ENCODE data around the gene SFN. TPM values are rescaled to one million over a fixed set of nuclear protein-coding genes. Genes with fewer than 3 reads are reported as not detected.
A peak's percentile ranks its signal among the peaks of the same experiment; 100 is the strongest.
"Not testable (repeated sequence)": the region's sequence is repeated elsewhere in the genome, so short reads cannot be mapped to it uniquely, and the experiment has no call there.

SFN gene
- total RNA-seq, 1 experiment from 2014 or later: 0.76 TPM

DNA sequence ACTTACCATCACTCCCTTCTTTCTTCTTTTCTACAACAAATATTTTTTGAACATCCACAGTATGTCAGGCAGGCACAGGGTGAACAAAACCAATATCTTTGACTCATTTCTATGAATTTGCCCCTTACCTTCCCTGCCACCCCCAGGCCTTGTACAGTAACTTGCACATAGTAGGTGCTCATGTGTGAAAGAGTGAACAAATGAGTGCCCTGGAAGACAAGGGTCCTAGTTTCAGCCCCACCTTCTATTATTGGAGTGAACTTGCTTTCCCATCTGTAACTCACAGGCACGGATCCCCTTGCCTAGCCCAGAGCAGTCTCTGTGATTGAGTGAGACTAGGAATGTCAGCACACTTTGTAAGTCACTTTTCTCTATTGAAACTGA is 23.6 kb upstream of the SFN start:
- no peak for DNase-seq (ENCODE audit: low read depth)

DNA sequence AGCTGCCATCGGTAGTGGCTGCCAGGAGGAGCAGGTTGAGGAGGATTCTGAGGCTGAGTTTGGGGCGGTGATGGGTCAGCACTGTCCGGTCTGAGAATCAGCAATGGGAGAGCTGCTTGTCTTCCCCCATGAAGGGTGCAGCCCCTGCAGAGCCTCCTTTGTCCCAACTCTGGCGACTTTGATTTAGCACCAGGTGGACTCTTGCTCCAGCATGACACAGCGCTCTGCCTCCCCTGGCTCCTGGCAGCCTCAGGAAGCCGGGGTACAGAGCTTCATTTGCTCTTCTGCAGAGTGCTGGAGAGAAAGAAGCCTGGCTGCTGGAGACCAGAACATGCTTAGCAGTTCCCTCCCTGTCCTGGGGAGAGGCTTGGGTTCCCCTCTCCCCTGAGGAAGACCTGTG is 23.2 kb upstream of the SFN start:
- DNase-seq (ENCODE audit: low read depth): no peak

DNA sequence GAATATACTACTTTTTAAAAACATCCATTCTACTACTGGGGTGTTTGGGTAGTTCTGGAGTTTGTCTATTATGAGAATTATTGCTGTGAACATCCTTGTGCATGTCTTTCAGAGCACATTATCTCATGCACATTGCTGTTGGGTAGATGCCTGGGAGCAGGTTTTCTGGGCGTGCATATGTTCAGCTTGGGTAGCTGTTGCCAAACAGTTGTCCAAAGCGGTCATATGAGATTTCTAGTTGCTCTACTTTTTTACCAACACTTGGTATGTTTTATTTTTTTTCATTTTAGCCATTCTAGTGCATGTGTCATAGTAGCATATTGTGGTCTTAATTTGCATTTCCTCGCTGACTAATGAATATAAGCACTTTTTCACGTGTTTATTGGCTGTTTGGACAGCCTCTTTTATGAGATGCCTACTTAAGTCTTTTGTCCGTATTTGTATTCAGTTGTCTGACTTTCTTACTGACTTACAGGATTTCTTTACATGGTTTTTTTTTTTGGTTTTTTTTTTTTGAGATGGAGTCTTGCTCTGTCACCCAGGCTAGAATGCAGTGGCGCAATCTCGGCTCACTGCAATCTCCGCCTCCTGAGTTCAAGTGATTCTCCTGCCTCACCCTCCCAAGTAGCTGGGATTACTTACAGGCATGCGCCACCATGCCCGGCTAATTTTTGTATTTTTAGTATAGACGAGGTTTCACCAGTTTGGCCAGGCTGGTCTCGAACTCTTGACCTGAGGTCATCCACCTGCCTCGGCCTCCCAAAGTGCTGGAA is 18.3 kb upstream of the SFN start:
- peak; percentile 34 for DNase-seq (ENCODE audit: low read depth)

DNA sequence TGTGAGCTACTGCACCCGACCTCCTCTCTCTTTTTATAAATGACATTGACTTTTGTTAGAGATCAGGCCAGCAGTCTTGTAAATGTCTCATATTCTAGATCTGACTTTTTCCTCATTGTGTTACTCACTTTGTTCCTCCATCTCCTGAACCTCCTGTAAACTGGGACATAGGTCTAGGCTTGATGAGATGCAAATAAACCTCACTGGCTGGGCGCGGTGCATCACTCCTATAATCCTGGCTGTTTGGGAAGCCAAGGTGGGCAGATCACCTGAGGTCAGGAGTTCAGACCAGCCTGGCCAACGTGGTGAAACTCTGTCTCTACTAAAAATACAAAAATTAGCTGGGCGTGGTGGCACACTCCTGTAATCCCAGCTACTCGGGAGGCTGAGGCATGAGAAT is 15.1 kb upstream of the SFN start:
- not testable (repeated sequence) for DNase-seq (ENCODE audit: low read depth)

DNA sequence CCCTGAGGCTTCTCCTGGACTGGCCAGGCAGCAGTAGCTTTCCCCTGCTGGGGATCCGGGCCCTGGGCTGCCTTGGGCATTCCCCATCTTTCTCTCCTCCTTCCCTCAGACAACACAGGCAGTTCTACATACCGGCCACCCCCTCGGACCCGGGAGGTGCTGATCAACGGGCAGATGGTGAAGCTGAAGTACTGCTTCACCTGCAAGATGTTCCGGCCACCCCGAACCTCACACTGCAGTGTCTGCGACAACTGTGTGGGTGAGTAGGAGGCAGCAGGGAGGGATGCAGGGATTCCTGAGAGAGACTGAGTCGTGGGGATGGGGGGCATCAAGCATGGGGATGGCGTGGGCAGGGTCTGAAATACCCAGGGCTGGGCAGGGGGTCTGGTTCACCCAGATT is 14.4 kb upstream of the SFN start:
- no peak for DNase-seq (ENCODE audit: low read depth)

DNA sequence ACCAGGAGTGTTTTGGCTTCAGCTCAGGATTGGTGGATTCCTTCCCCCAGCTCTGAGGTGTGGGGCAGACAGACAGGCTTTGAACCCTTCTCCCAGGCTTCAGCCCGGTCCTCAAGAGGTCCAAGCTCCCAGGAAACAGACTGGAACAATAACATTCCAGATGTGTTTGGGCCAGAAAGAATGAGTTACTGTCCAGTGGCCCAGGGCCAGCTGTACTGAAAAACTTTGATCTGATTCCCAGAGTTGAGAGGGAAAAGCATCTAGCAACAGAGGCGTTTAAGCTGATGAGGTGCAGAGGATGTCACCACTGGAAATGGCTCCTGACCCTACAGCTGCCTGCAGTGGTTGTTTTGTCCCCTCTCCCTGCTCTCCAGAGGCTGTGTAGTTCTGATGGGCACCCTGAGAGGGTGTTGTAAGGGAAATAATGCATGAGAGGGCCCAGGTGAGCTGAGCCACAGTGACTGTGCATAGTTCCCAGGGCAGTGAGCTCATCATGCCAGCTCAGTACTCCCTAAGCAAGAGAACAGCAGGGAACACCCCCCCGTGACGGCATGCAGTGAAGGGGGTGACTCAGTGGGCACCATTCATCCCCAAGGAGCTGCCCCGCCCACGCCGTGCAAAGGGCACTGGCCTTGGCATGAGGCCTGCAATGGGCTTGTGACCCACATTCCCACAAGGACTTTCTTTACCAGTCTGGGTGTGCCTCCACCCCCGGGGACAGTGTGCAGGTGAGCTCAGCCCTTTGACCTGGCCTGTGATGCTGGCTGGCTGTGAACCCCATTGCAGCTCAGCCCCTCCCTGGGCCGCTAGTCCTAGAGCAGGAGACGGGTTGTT is 13.8 kb upstream of the SFN start:
- DNase-seq (ENCODE audit: low read depth): peak; percentile 95

DNA sequence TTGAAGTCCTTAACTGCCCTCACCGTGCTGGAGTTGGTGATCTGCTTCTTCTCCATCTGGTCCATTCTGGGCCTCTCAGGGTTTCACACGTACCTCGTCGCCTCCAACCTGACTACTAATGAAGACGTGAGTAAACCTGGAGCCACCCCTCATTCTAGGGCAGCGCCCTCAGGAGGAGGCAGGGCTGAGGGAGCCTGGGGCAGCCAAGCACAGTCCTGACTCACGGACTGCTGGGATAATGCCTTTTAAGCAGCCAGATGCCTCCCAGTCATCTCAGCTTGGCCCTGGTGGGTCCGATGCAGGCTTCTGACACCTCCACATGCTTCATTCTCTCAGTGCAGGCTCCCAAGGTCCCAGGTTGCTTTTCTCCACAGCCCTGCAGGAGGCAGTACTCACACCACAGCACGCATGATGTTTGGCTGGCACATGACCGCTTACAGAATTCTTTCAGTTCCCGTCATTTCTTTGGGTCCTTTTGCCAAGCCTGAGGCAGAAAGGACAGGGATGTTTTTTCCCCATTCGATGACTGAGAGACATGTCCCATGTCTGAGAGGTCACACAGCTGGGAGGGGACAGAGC is 11.8 kb upstream of the SFN start:
- DNase-seq (ENCODE audit: low read depth): no peak

DNA sequence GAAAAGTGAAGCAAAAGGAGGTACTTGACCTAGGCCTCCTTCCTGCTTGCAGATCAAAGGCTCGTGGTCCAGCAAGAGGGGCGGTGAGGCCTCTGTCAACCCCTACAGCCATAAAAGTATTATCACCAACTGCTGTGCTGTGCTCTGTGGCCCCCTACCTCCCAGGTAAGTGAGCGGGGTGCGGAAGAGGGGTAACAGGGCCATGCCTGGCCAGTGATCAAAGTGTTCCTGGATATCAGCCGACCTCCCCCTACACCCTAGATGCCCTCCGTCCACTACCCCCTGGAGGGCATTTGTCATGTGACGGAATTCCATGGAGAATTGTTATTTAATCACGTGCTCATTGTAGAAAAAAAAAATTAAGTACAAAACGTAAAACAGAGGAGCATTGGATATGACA is 10.2 kb upstream of the SFN start:
- no peak for DNase-seq (ENCODE audit: low read depth)

DNA sequence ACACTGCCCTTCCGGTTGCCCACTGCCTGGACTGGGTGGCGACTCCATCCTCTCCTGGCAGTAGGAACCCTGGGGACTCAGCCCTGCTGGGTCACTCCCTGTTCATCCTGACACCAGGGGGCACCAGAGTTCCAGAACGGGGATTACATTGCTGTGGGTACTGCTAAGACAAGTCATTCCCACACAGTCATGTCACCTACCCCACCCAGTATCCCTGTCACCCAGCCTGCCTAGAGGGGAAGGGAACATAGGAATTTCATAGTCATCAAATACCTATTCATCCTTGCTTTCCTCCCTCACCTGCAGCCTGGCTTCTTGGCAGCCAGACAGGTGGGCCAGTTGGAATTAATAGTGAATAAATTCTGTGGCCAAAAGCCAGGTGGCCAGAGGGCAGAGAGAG is 9.8 kb upstream of the SFN start:
- peak; percentile 85 for DNase-seq (ENCODE audit: low read depth)

DNA sequence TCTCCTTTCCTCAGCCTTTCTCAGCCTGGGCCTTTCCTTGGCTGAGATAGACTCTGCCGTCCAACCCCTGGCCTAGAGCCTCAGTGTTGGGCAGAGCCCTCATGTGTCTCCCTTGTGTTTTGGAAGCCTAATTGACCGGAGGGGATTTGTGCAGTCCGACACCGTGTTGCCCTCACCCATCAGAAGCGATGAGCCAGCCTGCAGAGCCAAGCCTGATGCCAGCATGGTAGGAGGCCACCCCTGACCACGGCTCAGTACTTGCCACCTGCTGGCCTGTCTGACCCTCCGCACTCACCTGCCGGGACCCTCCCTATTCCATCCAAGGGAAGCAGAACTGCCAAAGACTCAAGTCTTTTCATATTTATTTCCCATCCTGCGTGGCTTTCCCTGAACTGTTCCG is 9.3 kb upstream of the SFN start:
- no peak for DNase-seq (ENCODE audit: low read depth)

DNA sequence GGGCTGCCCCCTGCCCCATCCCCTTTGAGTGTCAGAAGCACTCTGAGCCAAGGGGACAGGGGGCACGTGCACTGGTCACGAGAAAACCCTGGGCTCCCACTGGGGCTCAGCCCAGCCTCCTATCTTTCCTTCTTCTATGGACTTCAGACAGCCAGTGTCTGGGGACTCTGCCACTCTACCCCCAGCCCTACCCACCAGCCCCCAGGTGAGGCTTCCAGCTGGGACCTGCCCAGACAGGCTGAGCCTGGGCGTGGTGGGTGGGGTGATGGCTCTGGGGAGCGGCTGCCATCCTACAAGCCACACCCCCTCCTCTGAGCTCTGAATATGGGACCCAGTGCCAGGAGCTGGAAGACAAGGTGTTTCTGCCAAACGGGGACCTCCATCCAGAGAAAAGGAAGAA is 8.0 kb upstream of the SFN start:
- DNase-seq (ENCODE audit: low read depth): no peak

DNA sequence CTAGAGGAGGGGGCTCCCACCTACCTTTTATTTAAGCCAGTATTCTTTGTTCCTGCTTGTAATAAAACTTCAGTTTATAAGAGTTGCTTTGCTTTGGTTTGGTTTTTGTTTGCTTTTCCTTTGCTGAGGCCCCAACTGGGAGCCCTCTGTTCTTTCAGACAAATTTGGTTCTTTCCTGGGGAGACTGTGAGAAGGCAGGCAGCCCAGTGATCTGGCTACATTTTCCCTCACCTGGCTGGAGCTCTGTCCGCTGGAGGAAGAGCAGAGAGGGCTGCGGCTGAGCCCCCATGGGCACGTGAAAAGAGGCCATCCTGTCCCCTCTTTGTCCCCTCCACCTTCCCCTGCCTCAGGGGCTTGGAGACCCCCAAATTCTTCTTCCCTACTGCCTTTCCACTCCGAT is 7.3 kb upstream of the SFN start:
- no peak for DNase-seq (ENCODE audit: low read depth)

DNA sequence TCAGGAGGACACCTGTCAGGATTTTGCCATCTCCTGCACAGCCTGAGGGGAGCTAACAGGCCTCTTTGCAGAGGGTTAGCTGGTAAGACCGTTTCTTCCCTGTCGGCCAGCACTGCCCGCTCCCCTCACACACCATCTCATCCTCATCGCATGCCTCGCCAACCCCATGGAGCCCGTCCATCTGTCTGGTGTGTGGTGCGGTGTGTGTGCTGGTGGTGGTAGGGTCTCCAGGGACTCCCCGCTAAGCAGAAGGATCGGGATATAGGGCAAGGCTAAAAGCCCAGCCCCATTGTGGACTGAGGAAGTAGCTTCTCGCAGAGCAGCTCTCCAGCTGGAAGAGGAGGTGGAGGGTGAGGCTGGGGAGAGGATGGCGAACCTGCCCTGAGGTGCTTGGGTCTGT is 6.8 kb upstream of the SFN start:
- no peak for DNase-seq (ENCODE audit: low read depth)

DNA sequence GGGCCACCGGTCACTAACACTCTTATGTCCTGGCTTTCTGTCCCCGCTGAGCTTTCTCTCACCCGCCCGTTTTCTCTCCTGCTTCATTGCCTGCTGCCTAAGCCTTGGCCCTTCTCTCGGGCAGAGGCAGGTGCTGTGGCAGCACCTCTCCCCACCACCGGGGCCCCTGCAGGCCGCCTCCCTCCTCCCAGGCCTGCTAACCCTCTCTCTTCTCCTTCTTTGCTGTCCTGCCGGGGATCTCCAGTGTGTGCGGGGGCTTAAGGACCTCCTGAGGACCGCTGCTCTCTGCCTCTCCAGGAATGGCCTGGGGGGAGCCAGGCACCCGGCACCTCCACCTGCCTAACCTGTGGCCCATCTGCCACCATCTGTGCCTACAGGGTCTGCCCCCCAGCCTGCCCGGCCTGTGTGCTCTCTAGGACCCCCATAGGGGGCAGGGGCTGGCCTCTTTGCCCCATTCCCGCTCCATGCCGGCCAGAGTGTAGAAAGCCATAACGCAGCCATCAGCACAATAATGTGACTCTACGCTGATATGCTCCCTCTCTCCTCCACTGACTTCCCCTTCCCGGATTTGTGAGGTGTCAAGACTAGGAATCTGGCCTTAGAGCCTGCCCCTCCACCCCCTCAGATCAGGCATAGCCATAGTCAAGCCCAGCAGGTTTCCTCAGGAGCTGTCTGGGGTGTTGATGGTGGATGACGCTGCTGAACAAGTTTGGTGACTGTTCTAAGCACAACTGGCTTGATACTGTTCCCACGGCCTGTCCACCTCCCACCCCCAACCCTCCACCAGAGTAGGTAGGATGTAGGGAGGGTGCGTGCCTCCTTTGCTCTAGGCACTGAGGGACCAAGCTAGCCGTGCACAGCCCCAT is 6.1 kb upstream of the SFN start:
- no peak for DNase-seq (ENCODE audit: low read depth)

DNA sequence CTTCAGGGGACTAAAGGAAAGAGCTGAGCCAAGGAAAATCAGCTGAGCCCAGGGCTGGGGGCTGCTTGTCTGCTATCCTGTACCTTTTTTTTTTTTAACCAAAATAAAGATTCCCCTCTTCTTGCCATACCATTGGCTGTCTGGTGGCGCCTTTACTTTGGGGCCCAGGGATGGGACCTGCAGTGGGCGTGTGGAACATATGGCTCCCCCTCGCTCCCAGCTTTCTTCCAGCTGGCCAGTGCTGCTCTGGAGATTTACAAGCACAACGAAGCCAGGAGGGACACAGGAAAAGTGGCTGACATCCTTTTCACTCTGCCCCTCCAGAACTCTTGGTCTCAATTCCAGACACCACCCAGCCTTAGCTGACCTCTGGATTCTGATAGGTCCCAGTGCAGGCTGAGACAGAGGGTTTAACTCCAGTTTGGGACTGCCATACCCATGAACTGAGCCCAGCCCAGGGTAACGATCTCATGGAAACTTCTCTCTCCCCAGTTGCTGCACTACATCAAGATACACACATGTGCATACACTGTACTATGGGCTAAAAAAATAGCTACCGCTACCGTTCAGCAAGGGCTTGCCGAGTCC is 5.4 kb upstream of the SFN start:
- DNase-seq (ENCODE audit: low read depth): no peak

DNA sequence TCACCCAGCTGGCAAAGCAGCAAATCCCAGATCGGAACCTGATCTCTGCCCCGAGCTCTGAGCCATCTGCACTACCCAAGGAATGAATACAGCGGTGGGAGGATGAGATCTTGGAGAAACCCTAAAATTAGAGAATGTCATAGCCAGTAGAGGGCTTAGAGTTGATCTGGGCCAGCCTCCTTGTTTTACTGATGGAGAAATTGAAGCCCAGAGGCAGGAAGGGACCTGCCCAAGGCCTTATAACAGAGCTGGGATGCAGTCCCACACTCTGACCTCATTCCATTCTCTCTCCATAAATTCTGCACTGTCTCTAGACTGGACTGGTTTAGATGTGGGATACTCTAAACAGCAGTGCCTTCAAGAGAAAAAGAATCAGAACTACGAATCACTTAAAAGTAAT is 4.8 kb upstream of the SFN start:
- no peak for DNase-seq (ENCODE audit: low read depth)

DNA sequence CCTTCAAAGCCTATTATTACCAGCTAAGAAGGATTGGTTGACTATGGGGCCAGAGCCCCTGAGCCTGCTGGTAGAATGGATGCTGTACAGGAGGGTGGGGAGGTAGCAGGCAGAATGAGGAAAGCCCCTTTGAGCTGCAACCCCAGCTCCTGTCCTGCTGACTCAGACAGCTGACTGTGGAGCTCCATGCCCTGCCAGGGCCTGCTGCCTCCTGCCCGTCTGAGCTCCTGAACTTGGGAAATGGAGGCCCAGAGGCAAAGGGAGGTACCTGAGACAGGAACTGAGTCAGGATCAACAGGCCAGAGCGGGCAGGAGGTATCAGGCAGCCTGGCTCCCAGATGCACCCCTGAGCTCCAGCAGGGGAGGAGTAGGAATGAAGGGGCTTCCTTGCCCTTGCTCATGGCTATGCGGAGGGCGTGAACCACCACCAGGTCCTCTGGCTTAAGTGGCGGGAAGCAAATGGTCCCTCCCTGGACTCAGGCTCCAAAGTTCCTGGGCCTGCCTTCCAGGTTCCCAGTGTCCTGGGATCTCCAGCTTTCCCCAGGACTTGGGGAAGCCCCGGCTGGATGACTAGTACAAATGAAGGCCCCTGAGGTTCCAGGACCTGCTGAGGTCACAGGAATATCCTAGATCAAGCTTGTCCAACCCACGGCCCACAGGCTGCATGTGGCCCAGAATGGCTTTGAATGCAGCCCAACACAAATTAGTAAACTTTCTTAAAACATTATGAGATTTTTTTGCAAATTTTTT is 3.9 kb upstream of the SFN start:
- DNase-seq (ENCODE audit: low read depth): peak; percentile 55

DNA sequence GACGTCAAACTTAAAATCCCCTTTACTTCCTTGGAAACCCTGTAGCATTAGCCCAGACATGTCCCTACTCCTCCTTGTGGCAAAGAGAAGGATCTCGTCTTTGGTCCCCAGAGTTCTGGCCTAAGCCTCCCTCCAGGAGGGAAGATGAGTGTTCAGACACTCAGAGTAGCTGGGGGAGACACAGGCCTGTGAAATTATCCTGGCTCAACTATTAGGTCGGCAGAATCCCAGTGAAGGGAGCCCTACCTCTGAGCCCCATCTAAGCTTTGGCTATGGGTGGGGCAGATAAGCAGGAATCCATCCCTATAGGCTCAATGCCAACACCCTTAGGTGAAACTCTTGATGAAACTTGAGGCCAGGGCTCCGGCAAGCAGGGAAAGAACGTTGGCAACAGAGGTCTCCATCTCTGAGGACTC is 1.7 kb upstream of the SFN start:
- DNase-seq (ENCODE audit: low read depth): peak; percentile 64

DNA sequence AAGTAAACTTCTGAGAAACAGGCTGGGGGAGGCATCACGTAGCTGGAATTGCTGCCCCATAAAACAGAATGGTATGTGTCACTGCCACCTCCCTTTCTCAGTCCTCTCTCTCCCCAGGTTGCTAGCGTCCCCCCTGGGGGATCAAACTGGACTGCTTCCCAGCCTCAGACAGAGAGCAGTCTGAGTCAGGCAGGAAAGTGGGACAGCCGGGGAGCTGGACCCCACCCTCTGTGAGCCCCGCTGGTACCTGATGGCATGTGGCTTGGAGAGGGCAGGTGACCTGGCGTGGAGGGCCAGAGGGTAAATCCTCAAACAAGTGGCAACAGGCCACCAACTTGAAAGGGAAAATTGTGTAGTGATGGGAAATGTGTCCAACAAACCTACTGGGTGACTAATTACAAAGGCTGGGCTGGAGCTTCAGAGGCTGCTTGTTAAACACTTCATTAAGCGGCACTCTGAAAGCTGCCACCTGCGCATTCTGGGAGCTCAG is 1.0 kb upstream of the SFN start:
- DNase-seq (ENCODE audit: low read depth): peak; percentile 78

DNA sequence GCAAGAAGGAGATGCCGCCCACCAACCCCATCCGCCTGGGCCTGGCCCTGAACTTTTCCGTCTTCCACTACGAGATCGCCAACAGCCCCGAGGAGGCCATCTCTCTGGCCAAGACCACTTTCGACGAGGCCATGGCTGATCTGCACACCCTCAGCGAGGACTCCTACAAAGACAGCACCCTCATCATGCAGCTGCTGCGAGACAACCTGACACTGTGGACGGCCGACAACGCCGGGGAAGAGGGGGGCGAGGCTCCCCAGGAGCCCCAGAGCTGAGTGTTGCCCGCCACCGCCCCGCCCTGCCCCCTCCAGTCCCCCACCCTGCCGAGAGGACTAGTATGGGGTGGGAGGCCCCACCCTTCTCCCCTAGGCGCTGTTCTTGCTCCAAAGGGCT is 732 bp downstream of the SFN start:
- no peak for DNase-seq (ENCODE audit: low read depth)

Data from M059J (cell line).